ENCODE results near the gene MTHFD1.
A peak's percentile ranks its signal among the peaks of the same experiment; 100 is the strongest.

DNA sequence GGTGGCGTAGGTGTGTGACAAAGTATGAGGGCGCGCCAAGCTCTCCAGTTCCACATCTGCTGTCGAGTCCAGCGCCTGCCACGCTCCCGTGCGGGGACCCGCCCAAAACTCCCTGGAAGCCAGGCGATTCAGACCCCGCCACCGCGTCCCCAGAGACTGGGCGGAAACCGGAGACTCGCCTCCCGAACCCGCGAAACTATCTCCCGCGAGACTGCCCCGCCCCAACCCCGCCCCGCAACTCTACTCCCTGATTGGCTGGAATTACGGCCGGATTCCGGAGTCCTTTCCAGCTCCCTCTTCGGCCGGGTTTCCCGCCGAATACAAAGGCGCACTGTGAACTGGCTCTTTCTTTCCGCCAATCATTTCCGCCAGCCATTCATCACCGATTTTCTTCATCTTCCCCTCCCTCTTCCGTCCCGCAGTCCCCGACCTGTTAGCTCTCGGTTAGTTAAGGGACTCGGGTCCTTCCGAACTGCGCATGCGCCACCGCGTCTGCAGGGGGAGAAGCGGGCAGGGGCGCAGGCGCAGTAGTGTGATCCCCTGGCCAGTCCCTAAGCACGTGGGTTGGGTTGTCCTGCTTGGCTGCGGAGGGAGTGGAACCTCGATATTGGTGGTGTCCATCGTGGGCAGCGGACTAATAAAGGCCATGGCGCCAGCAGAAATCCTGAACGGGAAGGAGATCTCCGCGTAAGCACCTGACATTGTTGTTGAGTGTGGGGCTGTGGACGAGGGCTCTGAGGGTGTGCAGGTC, at the start of gene MTHFD1:
- TF ChIP-seq EP300 (IDR thresholded peaks at IDR 0.05) (no peak), POLR2AphosphoS5 (IDR thresholded peaks at IDR 0.05) (peak in 3 of 4 donors; percentile 75 to 80 (median 76)), POLR2A (IDR thresholded peaks at IDR 0.05) (peak; percentile 38 to 42)
- TF ChIP-seq, protein P1, sequence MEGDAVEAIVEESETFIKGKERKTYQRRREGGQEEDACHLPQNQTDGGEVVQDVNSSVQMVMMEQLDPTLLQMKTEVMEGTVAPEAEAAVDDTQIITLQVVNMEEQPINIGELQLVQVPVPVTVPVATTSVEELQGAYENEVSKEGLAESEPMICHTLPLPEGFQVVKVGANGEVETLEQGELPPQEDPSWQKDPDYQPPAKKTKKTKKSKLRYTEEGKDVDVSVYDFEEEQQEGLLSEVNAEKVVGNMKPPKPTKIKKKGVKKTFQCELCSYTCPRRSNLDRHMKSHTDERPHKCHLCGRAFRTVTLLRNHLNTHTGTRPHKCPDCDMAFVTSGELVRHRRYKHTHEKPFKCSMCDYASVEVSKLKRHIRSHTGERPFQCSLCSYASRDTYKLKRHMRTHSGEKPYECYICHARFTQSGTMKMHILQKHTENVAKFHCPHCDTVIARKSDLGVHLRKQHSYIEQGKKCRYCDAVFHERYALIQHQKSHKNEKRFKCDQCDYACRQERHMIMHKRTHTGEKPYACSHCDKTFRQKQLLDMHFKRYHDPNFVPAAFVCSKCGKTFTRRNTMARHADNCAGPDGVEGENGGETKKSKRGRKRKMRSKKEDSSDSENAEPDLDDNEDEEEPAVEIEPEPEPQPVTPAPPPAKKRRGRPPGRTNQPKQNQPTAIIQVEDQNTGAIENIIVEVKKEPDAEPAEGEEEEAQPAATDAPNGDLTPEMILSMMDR (IDR thresholded peaks at IDR 0.05) = no peak

Measured in sigmoid colon (tissue), 4 donors.